Measurements from ENCODE around the gene HSPA14.
A peak's percentile ranks its signal among the peaks of the same experiment; 100 is the strongest.

GRCh38 chr10:14820010-14820774 is 17.9 kb upstream of the HSPA14 start:
- TF ChIP-seq, protein P1, sequence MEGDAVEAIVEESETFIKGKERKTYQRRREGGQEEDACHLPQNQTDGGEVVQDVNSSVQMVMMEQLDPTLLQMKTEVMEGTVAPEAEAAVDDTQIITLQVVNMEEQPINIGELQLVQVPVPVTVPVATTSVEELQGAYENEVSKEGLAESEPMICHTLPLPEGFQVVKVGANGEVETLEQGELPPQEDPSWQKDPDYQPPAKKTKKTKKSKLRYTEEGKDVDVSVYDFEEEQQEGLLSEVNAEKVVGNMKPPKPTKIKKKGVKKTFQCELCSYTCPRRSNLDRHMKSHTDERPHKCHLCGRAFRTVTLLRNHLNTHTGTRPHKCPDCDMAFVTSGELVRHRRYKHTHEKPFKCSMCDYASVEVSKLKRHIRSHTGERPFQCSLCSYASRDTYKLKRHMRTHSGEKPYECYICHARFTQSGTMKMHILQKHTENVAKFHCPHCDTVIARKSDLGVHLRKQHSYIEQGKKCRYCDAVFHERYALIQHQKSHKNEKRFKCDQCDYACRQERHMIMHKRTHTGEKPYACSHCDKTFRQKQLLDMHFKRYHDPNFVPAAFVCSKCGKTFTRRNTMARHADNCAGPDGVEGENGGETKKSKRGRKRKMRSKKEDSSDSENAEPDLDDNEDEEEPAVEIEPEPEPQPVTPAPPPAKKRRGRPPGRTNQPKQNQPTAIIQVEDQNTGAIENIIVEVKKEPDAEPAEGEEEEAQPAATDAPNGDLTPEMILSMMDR (conservative IDR thresholded peaks at IDR 0.05; ENCODE audit: low read depth, low read length), result peak; percentile 30
- TF ChIP-seq MXI1 (IDR thresholded peaks at IDR 0.05; ENCODE audit: borderline replicate concordance, low read depth, low read length) (no peak), POLR2A (IDR thresholded peaks at IDR 0.05; ENCODE audit: low read depth, low read length) (no peak), FOS (IDR thresholded peaks at IDR 0.05; ENCODE audit: low read depth, low read length) (0 out of 2 replicates have a peak, but pooled peaks have one; percentile 39), RAD21 (IDR thresholded peaks at IDR 0.05; ENCODE audit: low read length) (peak; percentile 33; the same call in 1 of the 2 replicates), MAFK (IDR thresholded peaks at IDR 0.05; ENCODE audit: low read depth, low read length) (no peak), RFX5 (IDR thresholded peaks at IDR 0.05; ENCODE audit: low read depth, low read length) (no peak), BHLHE40 (IDR thresholded peaks at IDR 0.05; ENCODE audit: low read depth, low read length) (no peak), CHD1 (IDR thresholded peaks at IDR 0.05; ENCODE audit: low read depth, low read length) (no peak), SMC3 (IDR thresholded peaks at IDR 0.05; ENCODE audit: low read depth, low read length) (peak; percentile 7; the same call in 1 of the 2 replicates), NFE2L2 (IDR thresholded peaks at IDR 0.05; ENCODE audit: low read depth, low read length) (no peak), RCOR1 (IDR thresholded peaks at IDR 0.05; ENCODE audit: insufficient replicate concordance, low read length) (no peak), MAZ (IDR thresholded peaks at IDR 0.05; ENCODE audit: borderline replicate concordance, low read depth, low read length) (no peak), CEBPB (IDR thresholded peaks at IDR 0.05; ENCODE audit: low read depth, low read length) (no peak)
